ENCODE results near the gene ACBD4. TPM values are rescaled to one million over a fixed set of nuclear protein-coding genes. Genes with fewer than 3 reads are reported as not detected.

Gene ACBD4
- polyA plus RNA-seq, 1 donor from 2014 or later = 3.1 TPM

DNA sequence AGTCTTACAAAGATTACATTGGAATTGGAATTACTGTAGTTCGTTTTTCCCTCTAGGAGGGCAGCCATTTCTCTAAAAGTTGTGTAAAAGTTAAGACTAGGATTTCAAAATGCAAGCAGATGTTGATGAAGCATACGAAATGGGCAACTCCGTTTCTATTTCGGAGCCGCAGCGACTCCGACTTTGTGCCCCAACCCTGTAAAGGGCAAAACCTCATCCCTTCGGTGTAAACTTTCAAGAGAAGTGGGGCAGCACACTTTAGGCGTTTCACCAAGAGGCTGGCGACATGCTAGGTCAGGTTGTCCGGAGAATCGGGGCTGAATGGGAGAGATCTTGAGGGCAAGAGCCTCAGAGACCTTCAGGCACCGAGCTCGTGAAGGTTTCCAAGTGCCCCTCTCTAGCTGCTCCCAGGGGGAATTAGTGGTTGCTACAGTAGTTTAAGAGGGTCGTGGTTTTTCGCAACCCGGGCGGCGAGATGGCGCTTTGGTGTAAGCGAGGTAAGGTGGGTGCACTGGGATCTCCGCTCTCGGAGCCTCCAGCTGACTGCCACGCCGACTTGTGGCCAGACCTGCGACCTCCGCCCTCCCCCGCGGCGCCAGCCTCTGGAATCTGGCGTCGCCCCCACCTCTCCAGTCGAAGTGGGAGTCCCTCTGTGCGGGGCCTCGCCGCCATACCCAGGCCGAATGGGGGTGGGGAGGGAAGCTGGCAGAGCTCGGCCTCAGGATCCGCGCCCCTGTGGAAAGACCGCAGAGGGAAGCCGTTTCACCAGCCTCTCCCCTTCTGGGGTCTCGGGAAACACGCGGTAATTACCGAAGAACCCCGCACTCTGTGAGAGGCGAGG, 25.2 kb downstream of the ACBD4 start:
- no peaks in the 10 kb centered on the region for H3K9me2 ChIP-seq (ENCODE audit: insufficient read depth, low read length)
- H3K36me3 ChIP-seq (ENCODE audit: insufficient read depth, low read length) = no peaks in the 10 kb centered on the region
- H3K4me3 ChIP-seq (ENCODE audit: low read length) = peak overlapping the region; percentile 96
- H3K79me2 ChIP-seq (replicated peaks; ENCODE audit: insufficient read depth, low read length) = peaks cover 12% of the 10 kb centered on the region
- peak overlapping the region; percentile 100 for H3K9ac ChIP-seq (ENCODE audit: low read length)
- no peaks in the 10 kb centered on the region for H4K20me1 ChIP-seq (ENCODE audit: insufficient read depth)
- H3K27me3 ChIP-seq (ENCODE audit: insufficient read depth, low read depth, low read length) = no peaks in the 10 kb centered on the region
- no peaks in the 10 kb centered on the region for H3F3A ChIP-seq (ENCODE audit: insufficient read depth, low read length, poor library complexity, severe bottlenecking)
- TF ChIP-seq, protein P1, sequence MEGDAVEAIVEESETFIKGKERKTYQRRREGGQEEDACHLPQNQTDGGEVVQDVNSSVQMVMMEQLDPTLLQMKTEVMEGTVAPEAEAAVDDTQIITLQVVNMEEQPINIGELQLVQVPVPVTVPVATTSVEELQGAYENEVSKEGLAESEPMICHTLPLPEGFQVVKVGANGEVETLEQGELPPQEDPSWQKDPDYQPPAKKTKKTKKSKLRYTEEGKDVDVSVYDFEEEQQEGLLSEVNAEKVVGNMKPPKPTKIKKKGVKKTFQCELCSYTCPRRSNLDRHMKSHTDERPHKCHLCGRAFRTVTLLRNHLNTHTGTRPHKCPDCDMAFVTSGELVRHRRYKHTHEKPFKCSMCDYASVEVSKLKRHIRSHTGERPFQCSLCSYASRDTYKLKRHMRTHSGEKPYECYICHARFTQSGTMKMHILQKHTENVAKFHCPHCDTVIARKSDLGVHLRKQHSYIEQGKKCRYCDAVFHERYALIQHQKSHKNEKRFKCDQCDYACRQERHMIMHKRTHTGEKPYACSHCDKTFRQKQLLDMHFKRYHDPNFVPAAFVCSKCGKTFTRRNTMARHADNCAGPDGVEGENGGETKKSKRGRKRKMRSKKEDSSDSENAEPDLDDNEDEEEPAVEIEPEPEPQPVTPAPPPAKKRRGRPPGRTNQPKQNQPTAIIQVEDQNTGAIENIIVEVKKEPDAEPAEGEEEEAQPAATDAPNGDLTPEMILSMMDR (IDR thresholded peaks at IDR 0.05; ENCODE audit: poor library complexity, severe bottlenecking) = peak; percentile 62
- TF ChIP-seq RAD21 (conservative IDR thresholded peaks at IDR 0.05) = peak; percentile 53
- TF ChIP-seq, protein P2, sequence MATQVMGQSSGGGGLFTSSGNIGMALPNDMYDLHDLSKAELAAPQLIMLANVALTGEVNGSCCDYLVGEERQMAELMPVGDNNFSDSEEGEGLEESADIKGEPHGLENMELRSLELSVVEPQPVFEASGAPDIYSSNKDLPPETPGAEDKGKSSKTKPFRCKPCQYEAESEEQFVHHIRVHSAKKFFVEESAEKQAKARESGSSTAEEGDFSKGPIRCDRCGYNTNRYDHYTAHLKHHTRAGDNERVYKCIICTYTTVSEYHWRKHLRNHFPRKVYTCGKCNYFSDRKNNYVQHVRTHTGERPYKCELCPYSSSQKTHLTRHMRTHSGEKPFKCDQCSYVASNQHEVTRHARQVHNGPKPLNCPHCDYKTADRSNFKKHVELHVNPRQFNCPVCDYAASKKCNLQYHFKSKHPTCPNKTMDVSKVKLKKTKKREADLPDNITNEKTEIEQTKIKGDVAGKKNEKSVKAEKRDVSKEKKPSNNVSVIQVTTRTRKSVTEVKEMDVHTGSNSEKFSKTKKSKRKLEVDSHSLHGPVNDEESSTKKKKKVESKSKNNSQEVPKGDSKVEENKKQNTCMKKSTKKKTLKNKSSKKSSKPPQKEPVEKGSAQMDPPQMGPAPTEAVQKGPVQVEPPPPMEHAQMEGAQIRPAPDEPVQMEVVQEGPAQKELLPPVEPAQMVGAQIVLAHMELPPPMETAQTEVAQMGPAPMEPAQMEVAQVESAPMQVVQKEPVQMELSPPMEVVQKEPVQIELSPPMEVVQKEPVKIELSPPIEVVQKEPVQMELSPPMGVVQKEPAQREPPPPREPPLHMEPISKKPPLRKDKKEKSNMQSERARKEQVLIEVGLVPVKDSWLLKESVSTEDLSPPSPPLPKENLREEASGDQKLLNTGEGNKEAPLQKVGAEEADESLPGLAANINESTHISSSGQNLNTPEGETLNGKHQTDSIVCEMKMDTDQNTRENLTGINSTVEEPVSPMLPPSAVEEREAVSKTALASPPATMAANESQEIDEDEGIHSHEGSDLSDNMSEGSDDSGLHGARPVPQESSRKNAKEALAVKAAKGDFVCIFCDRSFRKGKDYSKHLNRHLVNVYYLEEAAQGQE (IDR thresholded peaks at IDR 0.05; ENCODE audit: borderline replicate concordance) = no peak
- no peak for TF ChIP-seq EZH2 (IDR thresholded peaks at IDR 0.05; ENCODE audit: borderline replicate concordance, insufficient read depth, low read length, poor library complexity, severe bottlenecking)
- no peak for TF ChIP-seq TAF1 (IDR thresholded peaks at IDR 0.05; ENCODE audit: low read depth)
- TF ChIP-seq SMC3 (conservative IDR thresholded peaks at IDR 0.05; ENCODE audit: poor library complexity) = peak; percentile 63
- TF ChIP-seq MXI1 (conservative IDR thresholded peaks at IDR 0.05; ENCODE audit: poor library complexity, severe bottlenecking) = peak; percentile 67
- peak overlapping the region; percentile 81 for H2AFZ ChIP-seq (ENCODE audit: low read depth, low read length)
- H3K4me2 ChIP-seq (ENCODE audit: low read length) = peak overlapping the region; percentile 71
- no peaks in the 10 kb centered on the region for H3K9me3 ChIP-seq (ENCODE audit: low read length)
- peak overlapping the region; percentile 99 for H3K27ac ChIP-seq (ENCODE audit: low read length)

DNA sequence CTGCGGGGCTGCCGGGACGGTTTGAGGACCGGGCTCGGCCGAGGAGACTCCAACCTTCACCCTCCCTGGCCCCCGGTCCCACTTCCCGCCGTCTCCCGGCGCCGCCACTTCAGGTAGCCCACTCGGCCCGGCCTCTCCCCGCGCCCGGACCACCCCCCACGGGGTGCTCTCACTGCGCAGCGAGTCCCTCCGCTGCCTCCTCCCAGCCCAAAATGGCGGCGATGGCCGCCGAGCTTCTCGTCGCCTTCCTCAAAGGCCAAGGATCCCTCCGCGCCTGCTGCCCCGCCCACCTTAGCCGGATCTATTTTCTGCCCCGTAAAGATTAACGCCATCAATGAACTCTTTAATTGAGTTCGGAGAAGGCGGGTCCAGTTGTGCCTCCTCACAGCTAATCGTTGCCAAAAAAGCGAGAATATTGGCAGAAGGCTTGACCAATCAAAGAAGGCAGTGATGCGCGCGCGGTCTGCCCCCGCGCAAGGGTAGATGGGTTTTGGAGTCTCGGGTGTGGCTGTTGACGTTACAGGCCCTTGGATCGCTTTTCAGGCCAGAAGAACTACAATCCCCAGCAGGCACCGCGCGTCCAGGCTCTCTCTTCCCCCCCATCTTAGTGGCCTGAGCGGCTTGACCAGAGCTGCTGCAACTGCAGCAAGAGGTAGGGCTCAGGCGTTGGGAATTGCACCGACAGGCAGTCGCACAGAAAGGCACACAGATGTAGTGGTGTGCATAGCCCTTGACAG, 26.0 kb downstream of the ACBD4 start, which contains the start of gene HEXIM2:
TSS of gene HEXIM2 (plus strand) at position 588 of the 737 bp plus-strand sequence. CDS start 919 bp downstream, outside the sequence.
- Histone ChIP-seq H3K27ac (ENCODE audit: low read length) (peak within 1 kb of the TSS; percentile 99), H3K4me3 (ENCODE audit: low read length) (peak within 1 kb of the TSS; percentile 96), H3K9me3 (ENCODE audit: low read length) (no peaks in the 10 kb centered on the region), H3K79me2 (replicated peaks; ENCODE audit: insufficient read depth, low read length) (peaks cover 12% of the 10 kb centered on the region), H3K9me2 (ENCODE audit: insufficient read depth, low read length) (no peaks in the 10 kb centered on the region), H3K27me3 (ENCODE audit: insufficient read depth, low read depth, low read length) (no peaks in the 10 kb centered on the region), H3K4me2 (ENCODE audit: low read length) (peak within 1 kb of the TSS; percentile 86), H4K20me1 (ENCODE audit: insufficient read depth) (no peaks in the 10 kb centered on the region), H3K36me3 (ENCODE audit: insufficient read depth, low read length) (no peaks in the 10 kb centered on the region), H3K9ac (ENCODE audit: low read length) (peak within 1 kb of the TSS; percentile 100), H2AFZ (ENCODE audit: low read depth, low read length) (peak within 1 kb of the TSS; percentile 94), H3F3A (ENCODE audit: insufficient read depth, low read length, poor library complexity, severe bottlenecking) (no peaks in the 10 kb centered on the region)
- TF ChIP-seq RAD21 (conservative IDR thresholded peaks at IDR 0.05) (no peak), MXI1 (conservative IDR thresholded peaks at IDR 0.05; ENCODE audit: poor library complexity, severe bottlenecking) (peak; percentile 45), POLR2AphosphoS5 (IDR thresholded peaks at IDR 0.05) (peak; percentile 97), EP300 (conservative IDR thresholded peaks at IDR 0.05; ENCODE audit: poor library complexity, severe bottlenecking) (peak; percentile 67), TAF1 (IDR thresholded peaks at IDR 0.05; ENCODE audit: low read depth) (peak; percentile 99)
- TF ChIP-seq, protein P2 (IDR thresholded peaks at IDR 0.05; ENCODE audit: borderline replicate concordance) = peak; percentile 83

Data from neural cell (in vitro differentiated cells).